Measurements from ENCODE around the gene HACE1. TPM values are rescaled to one million over a fixed set of nuclear protein-coding genes. Genes with fewer than 3 reads are reported as not detected.
"Not testable (repeated sequence)": the region's sequence is repeated elsewhere in the genome, so short reads cannot be mapped to it uniquely, and the experiment has no call there.

Gene HACE1
- 11.3 and 17.4 TPM in 2 replicates for total RNA-seq (2014; rRNA removed; shearing (Covaris generic))

DNA sequence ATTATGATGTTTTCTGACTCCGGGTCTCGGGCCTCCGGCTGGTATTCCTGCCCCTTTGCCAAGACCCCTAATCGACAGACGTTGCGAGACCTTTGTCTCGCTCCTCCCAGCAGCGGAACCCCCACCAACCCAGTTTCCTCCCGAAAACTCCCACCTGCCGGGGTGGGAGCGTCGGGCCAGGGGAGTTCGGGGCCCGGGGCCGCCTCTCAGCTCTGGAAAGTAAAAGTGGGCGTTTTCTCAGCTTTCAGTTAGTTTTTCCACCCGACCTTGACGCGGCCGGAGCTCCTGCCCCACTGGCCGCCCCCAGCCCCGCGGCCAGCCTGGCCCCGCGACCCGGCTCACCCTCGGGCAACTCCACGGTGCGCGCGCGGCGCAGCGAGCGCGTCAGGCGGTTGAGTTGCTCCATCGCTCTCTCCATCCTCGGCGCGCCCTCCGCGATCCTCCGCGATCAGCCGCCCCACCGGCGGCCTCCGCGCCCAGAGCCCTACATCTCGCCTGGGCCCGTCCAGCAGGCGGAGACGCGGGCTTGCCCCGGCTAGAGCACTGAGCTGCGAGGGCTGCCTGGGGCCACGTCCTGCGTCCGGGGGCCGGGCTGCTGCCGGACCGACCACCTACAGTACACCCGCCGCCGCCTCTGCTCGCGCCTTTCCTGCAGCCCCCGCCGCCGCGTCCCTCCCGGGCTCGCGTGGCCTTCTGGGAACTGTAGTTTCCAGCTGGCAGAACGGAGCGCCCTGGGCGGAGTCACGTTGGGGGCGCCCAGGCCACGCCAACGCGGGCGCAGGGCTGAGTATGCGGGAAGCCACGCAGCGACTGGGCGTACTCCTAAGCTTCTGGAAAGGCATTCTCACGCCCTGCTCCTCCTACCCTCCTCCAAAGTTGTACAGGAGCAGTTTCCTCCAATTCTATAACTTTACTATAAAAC, at the start of gene HACE1:
Gene HACE1, minus strand, starts transcription at position 695 of the 922 bp plus-strand sequence. Its CDS starts 277 bp downstream, at position 418.
- H3K36me3 ChIP-seq = peaks cover 5% of the 10 kb centered on the region
- H3K9me3 ChIP-seq (replicated peaks) = no peaks in the 10 kb centered on the region
- H3K27ac ChIP-seq = peak within 1 kb of the TSS; percentile 4
- peaks cover 24% of the 10 kb centered on the region for H3K4me1 ChIP-seq (replicated peaks)
- peak within 1 kb of the TSS; percentile 93 for H3K4me3 ChIP-seq
- DNase-seq (ENCODE audit: low read depth in 1 of 2, low spot score in 2 of 2) = peak; percentile 89 to 90
- no peaks in the 10 kb centered on the region for H3K27me3 ChIP-seq (replicated peaks)

GRCh38 chr6:104908888-104909525, 49.3 kb upstream of the HACE1 start:
- H3K9me3 ChIP-seq (replicated peaks) = no peaks in the 10 kb centered on the region
- H3K4me3 ChIP-seq = no peak overlapping the region
- H3K36me3 ChIP-seq = no peaks in the 10 kb centered on the region
- H3K4me1 ChIP-seq (replicated peaks) = no peaks in the 10 kb centered on the region
- no peak overlapping the region for H3K27ac ChIP-seq
- 0 out of 2 replicates have a peak, but pooled peaks cover 4% of the 10 kb centered on the region for H3K27me3 ChIP-seq (replicated peaks)
- DNase-seq (ENCODE audit: low read depth in 1 of 2, low spot score in 2 of 2) = no peak

GRCh38 chr6:104908031-104908887, 48.5 kb upstream of the HACE1 start:
- Histone ChIP-seq H3K27ac (no peak overlapping the region), H3K9me3 (replicated peaks) (no peaks in the 10 kb centered on the region), H3K36me3 (no peaks in the 10 kb centered on the region), H3K27me3 (replicated peaks) (0 out of 2 replicates have a peak, but pooled peaks cover 4% of the 10 kb centered on the region), H3K4me1 (replicated peaks) (no peaks in the 10 kb centered on the region), H3K4me3 (no peak overlapping the region)
- no peak for DNase-seq (ENCODE audit: low read depth in 1 of 2, low spot score in 2 of 2)

GRCh38 chr6:104898893-104899292, 39.2 kb upstream of the HACE1 start:
- H3K36me3 ChIP-seq; H3K27me3 ChIP-seq (replicated peaks); H3K4me1 ChIP-seq (replicated peaks); H3K4me3 ChIP-seq; H3K9me3 ChIP-seq (replicated peaks); DNase-seq (ENCODE audit: low read depth in 1 of 2, low spot score in 2 of 2); H3K27ac ChIP-seq: not testable (repeated sequence)

DNA sequence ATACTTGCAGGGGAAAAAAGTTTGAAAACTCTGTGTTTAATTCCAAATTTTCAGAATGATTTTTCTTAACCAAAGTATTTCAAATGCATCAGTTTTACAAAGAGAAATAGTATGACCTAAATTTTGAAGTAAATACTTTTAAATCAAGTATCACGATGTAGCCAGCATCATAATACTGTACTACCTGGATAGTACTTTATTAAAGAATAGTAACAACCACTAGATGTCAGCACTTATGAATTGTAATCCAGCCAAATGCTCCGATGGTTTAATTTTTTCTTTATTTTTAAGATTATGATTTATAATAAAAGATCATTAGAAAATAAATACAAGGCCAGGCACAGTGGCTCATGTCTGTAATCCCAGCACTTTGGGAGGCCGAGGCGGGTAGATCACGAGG, 37.2 kb upstream of the HACE1 start:
- H3K9me3 ChIP-seq (replicated peaks) = no peaks in the 10 kb centered on the region
- no peak for DNase-seq (ENCODE audit: low read depth in 1 of 2, low spot score in 2 of 2)
- H3K4me3 ChIP-seq = no peak overlapping the region
- no peaks in the 10 kb centered on the region for H3K4me1 ChIP-seq (replicated peaks)
- no peaks in the 10 kb centered on the region; the same call in 1 of the 2 replicates for H3K27me3 ChIP-seq (replicated peaks)
- no peaks in the 10 kb centered on the region for H3K36me3 ChIP-seq
- no peak overlapping the region for H3K27ac ChIP-seq

DNA sequence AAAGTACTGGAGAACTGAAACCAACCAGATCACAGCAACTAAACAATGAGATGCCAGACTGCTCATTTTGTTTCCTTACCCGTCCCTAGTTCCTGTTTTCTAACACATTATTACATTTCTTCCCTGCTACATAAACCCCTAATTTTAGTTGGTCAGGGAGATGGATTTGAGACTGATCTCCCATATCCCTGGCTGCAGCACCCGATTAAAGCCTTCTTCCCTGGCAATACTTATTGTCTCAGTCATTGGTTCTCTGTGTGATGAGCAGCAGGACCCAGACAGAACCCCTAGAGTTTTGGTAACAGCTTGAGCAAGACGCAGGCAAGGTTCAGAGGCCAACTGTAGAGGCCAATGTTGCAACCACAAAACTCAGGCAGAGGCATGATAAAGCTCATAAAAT, 28.3 kb upstream of the HACE1 start:
- DNase-seq (ENCODE audit: low read depth in 1 of 2, low spot score in 2 of 2) = no peak
- H3K9me3 ChIP-seq (replicated peaks) = no peaks in the 10 kb centered on the region; the same call in 1 of the 2 replicates
- H3K27ac ChIP-seq = no peak overlapping the region
- no peaks in the 10 kb centered on the region for H3K4me1 ChIP-seq (replicated peaks)
- no peaks in the 10 kb centered on the region for H3K27me3 ChIP-seq (replicated peaks)
- H3K4me3 ChIP-seq = no peak overlapping the region
- H3K36me3 ChIP-seq = no peaks in the 10 kb centered on the region

DNA sequence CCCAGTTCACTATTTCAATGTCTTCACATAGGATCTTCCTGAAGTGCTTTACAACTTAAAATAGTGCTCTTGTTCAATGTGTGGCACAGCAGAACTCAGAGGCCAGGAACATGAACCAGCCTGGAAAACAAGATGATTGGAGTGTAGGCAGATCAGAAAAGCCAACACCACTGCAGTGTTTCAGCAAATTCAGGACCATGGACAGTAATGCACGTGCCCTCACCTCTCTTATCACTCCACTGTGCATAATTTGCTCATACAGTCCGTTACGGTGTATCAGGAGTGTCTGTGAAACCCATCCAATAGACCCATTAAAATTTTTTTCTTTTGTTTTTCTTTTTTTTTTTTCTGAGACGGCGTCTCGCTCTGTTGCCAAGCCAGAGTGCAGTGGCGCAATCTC, 27.6 kb upstream of the HACE1 start:
- no peak overlapping the region for H3K27ac ChIP-seq
- H3K4me1 ChIP-seq (replicated peaks) = no peaks in the 10 kb centered on the region
- no peak overlapping the region for H3K4me3 ChIP-seq
- no peaks in the 10 kb centered on the region for H3K27me3 ChIP-seq (replicated peaks)
- no peaks in the 10 kb centered on the region for H3K36me3 ChIP-seq
- DNase-seq (ENCODE audit: low read depth in 1 of 2, low spot score in 2 of 2) = no peak
- H3K9me3 ChIP-seq (replicated peaks) = no peaks in the 10 kb centered on the region; the same call in 1 of the 2 replicates

- no peak for DNase-seq (ENCODE audit: low read depth in 1 of 2, low spot score in 2 of 2)
- Histone ChIP-seq H3K27me3 (replicated peaks) (no peaks in the 10 kb centered on the region), H3K27ac (no peak overlapping the region), H3K9me3 (replicated peaks) (no peaks in the 10 kb centered on the region; the same call in 1 of the 2 replicates), H3K4me3 (no peak overlapping the region), H3K4me1 (replicated peaks) (no peaks in the 10 kb centered on the region), H3K36me3 (no peaks in the 10 kb centered on the region)
These were observed 25.9 kb upstream of the HACE1 start for GRCh38 chr6:104885518-104886043.

GRCh38 chr6:104884867-104885517, 25.3 kb upstream of the HACE1 start:
- Histone ChIP-seq H3K9me3 (replicated peaks) (no peaks in the 10 kb centered on the region; the same call in 1 of the 2 replicates), H3K4me1 (replicated peaks) (no peaks in the 10 kb centered on the region), H3K4me3 (no peak overlapping the region), H3K36me3 (no peaks in the 10 kb centered on the region), H3K27me3 (replicated peaks) (no peaks in the 10 kb centered on the region), H3K27ac (no peak overlapping the region)
- DNase-seq (ENCODE audit: low read depth in 1 of 2, low spot score in 2 of 2) = no peak

- Histone ChIP-seq H3K9me3 (replicated peaks) (no peaks in the 10 kb centered on the region), H3K4me3 (no peak overlapping the region), H3K4me1 (replicated peaks) (no peaks in the 10 kb centered on the region), H3K27ac (no peak overlapping the region), H3K36me3 (no peaks in the 10 kb centered on the region), H3K27me3 (replicated peaks) (no peaks in the 10 kb centered on the region)
- no peak for DNase-seq (ENCODE audit: low read depth in 1 of 2, low spot score in 2 of 2)
These were observed 22.4 kb upstream of the HACE1 start for GRCh38 chr6:104881964-104882668.

GRCh38 chr6:104862456-104862855, 2.7 kb upstream of the HACE1 start:
- no peak overlapping the region for H3K4me3 ChIP-seq
- H3K4me1 ChIP-seq (replicated peaks) = peaks cover 24% of the 10 kb centered on the region
- peak in 1 of 2 experiments; percentile 83 for DNase-seq (ENCODE audit: low read depth in 1 of 2, low spot score in 2 of 2)
- no peaks in the 10 kb centered on the region for H3K9me3 ChIP-seq (replicated peaks)
- H3K36me3 ChIP-seq = peaks cover 5% of the 10 kb centered on the region
- H3K27me3 ChIP-seq (replicated peaks) = no peaks in the 10 kb centered on the region
- H3K27ac ChIP-seq = peak overlapping the region; percentile 50

DNA sequence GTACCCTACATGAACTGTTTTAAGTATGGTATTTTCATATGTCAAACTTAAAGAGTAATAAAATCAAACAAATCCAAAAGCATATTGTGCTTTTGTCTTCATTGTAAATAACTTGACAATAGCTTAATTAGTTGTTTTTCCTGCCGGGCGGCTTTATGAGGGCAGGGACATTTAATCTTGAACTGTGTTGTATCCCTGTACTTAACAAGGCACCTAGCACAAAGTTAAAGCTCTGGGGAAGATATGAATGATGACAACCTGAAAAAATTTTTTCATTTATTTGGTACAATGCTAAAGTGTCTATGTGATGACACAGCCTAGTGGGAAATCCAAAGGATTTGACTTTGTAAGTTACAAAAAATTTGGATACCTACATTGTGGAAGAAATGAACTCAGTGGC, 502 bp upstream of the HACE1 start:
- Histone ChIP-seq H3K36me3 (peaks cover 5% of the 10 kb centered on the region), H3K9me3 (replicated peaks) (no peaks in the 10 kb centered on the region), H3K27me3 (replicated peaks) (no peaks in the 10 kb centered on the region), H3K4me1 (replicated peaks) (peaks cover 24% of the 10 kb centered on the region), H3K4me3 (peak overlapping the region; percentile 93), H3K27ac (peak overlapping the region; percentile 4; the same call in 1 of the 2 replicates)
- no peak for DNase-seq (ENCODE audit: low read depth in 1 of 2, low spot score in 2 of 2)

Data from SJSA1 (cell line).